WERI-Rb-1 (cell line): ENCODE results near the gene DGKZ.

Experiments
- DNase-seq: peaks from one replicate; pipeline ENCODE4 v3.0.0-alpha.2; 2020
- H3K27ac ChIP-seq: fragments of 250-450 bp; sonication (Bioruptor Pico); 2 replicates; pipeline ENCODE4 v1.5.1; 2020; ENCODE audit warnings: mild to moderate bottlenecking, moderate library complexity
- H3K27me3 ChIP-seq: fragments of 250-450 bp; sonication (Bioruptor Pico); 2 replicates; pipeline ENCODE4 v1.5.1; 2021; ENCODE audit warnings: mild to moderate bottlenecking, low read depth, moderate library complexity; ENCODE audit not compliant: insufficient read depth, severe bottlenecking
- H3K36me3 ChIP-seq: fragments of 250-450 bp; sonication (Bioruptor Pico); 2 replicates; pipeline ENCODE4 v1.5.1; 2020; ENCODE audit warnings: mild to moderate bottlenecking, moderate library complexity
- H3K4me3 ChIP-seq: 2 replicates; pipeline ENCODE4 v1.5.1; 2011; ENCODE audit warnings: low read depth, mild to moderate bottlenecking, control low read depth, low read length
- H3K9me3 ChIP-seq: fragments of 250-450 bp; sonication (Bioruptor Pico); 2 replicates; pipeline ENCODE4 v1.5.1; 2021; ENCODE audit warnings: mild to moderate bottlenecking, moderate library complexity; ENCODE audit not compliant: severe bottlenecking
- CTCF ChIP-seq: IDR thresholded peaks from 2 replicates; pipeline ENCODE4 v1.5.1; 2011; ENCODE audit warnings: low read depth, mild to moderate bottlenecking, control low read depth, inconsistent platforms, low read length

DGKZ gene

GRCh38 chr11:46304605-46305179 is 42.6 kb upstream of the DGKZ start:
- no peak overlapping the region for H3K27ac ChIP-seq
- H3K9me3 ChIP-seq = no peaks in the 10 kb centered on the region
- TF ChIP-seq CTCF = no peak
- DNase-seq = no peak
- no peak overlapping the region for H3K4me3 ChIP-seq
- H3K27me3 ChIP-seq = no peaks in the 10 kb centered on the region
- H3K36me3 ChIP-seq = no peaks in the 10 kb centered on the region

- DNase-seq = no peak
- Histone ChIP-seq H3K4me3 (no peak overlapping the region), H3K9me3 (no peaks in the 10 kb centered on the region), H3K27ac (no peak overlapping the region), H3K36me3 (no peaks in the 10 kb centered on the region), H3K27me3 (no peaks in the 10 kb centered on the region)
- TF ChIP-seq CTCF = no peak
These were observed 42.0 kb upstream of the DGKZ start for GRCh38 chr11:46305295-46305694.

GRCh38 chr11:46306296-46306853 is 40.9 kb upstream of the DGKZ start:
- Histone ChIP-seq H3K27me3 (no peaks in the 10 kb centered on the region), H3K4me3 (no peak overlapping the region), H3K27ac (no peak overlapping the region), H3K36me3 (no peaks in the 10 kb centered on the region), H3K9me3 (no peaks in the 10 kb centered on the region)
- TF ChIP-seq CTCF = no peak
- no peak for DNase-seq

GRCh38 chr11:46307369-46307768 is 39.9 kb upstream of the DGKZ start:
- no peak for TF ChIP-seq CTCF
- no peaks in the 10 kb centered on the region for H3K36me3 ChIP-seq
- DNase-seq = no peak

GRCh38 chr11:46307785-46308341 is 39.4 kb upstream of the DGKZ start:
- Histone ChIP-seq H3K9me3 (no peaks in the 10 kb centered on the region), H3K36me3 (no peaks in the 10 kb centered on the region), H3K27me3 (no peaks in the 10 kb centered on the region), H3K27ac (no peak overlapping the region), H3K4me3 (no peak overlapping the region)
- DNase-seq = no peak
- no peak for TF ChIP-seq CTCF

More at GRCh38 chr11:46307369-46307768, 39.9 kb upstream of the DGKZ start:
- no peak overlapping the region for H3K4me3 ChIP-seq
- no peak overlapping the region for H3K27ac ChIP-seq
- no peaks in the 10 kb centered on the region for H3K27me3 ChIP-seq
- no peaks in the 10 kb centered on the region for H3K9me3 ChIP-seq
